SW 1271 (cell line): ENCODE data around the gene SKIDA1.
A peak's percentile ranks its signal among the peaks of the same experiment; 100 is the strongest.

ENCODE experiments used
- DNase-seq, 2 experiments: peaks; one replicate each; lab custom pipeline; 2025; lab: John Stamatoyannopoulos, UW

Gene SKIDA1

DNA sequence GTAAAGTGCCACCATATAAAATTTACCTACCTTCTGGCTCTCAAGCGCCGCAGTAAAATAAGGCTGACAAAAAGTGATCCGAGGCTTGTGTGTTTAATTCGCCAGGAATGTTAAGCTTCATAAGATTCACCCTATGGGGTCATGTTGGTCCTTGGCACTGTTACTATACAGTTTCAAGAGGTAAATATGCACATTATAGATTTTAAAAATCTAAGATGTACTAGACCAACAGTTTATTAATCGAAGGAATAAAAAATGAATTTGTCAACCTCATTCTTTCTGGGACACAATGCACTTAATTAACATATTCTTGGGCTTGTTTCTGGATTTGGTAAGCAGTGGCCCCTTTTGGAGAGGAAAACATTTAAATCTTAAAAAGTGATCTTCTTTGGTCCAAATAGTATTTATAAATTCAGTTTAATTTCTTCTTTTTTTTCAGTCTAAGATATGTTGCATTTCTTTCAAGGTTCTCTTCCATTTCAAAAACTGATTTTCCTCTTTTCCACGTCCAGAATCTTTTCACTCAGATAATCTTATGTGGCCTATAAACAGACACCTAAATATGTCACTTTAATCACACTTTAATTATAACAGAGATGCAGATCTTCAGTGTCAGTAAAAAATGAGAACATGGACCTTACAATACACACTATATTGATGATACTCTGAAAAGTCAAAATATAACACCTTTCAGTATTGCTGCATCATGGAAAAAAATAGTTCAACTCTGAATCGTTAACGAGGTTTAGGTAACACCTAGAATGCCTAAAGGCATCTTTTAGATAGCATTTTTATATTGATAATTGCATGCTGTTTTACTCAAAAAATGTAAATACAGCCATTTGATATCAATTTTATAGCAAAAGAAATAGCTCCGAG lies 3.8 kb upstream of the SKIDA1 start:
- no peak for DNase-seq

DNA sequence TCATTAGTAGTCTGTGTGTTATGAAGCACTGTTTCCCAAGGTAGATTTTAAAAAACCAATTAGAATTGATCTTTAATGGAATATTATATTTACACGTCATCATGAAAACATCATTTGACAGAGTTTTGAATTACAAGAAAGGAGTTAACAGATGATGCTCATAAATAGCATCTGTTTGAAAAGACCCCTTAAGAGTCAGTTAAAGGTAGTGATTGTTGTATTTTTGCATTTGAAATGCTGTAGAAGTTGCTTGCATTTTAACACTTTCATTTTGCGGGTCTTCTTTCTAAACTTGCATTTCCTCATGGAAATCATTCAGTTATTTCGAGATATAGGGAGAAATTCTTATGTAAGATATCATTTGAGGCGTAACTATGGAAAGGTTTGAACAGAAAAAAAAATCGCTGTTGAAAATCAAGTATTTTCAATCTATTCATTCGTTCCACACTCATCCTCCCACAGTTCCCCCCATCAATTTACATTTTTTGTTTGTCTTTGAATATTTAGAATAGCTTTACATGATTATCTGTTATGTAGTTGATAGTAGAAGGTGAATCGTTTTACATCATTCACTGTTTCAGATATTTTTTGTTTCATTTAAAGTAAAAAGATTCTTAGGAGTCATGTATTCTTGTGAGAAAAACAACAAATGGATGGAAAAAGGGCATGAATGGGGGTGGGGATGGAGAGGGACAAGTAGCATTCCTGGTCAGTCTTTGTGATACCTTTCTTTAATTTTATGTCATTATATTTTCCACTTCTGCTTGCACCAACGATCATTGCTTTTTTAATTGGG lies 3.0 kb upstream of the SKIDA1 start:
- no peak for DNase-seq

DNA sequence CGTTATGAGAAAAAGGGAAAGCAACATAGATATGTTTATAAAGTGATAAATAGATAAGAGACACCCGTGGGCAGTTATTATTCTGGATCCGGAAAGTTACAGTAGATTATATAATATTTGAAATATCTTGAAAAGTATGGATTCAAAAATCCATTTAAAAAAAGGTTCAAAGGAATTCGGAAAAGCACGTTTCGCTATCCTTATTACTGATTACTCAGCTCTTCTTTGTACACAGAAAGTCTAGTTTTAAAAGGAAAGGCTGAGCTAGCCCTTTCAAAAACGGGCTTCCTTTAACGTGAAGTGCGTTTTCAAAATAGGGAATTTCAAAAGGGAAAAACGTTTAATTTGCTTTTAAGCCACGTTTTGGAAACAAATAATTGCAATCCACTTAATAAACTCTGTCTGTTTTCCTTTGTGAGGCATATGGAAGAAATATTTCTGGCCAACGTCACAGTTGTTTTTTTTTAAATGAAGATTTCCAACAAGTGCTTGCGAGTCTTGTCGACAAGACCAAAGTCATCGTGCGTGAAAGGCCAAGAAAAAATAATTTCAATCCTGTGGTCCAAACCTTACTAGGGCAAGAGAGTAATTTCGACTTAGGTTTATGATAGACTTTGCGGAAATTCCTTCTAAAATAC lies 2.2 kb upstream of the SKIDA1 start:
- DNase-seq: no peak

DNA sequence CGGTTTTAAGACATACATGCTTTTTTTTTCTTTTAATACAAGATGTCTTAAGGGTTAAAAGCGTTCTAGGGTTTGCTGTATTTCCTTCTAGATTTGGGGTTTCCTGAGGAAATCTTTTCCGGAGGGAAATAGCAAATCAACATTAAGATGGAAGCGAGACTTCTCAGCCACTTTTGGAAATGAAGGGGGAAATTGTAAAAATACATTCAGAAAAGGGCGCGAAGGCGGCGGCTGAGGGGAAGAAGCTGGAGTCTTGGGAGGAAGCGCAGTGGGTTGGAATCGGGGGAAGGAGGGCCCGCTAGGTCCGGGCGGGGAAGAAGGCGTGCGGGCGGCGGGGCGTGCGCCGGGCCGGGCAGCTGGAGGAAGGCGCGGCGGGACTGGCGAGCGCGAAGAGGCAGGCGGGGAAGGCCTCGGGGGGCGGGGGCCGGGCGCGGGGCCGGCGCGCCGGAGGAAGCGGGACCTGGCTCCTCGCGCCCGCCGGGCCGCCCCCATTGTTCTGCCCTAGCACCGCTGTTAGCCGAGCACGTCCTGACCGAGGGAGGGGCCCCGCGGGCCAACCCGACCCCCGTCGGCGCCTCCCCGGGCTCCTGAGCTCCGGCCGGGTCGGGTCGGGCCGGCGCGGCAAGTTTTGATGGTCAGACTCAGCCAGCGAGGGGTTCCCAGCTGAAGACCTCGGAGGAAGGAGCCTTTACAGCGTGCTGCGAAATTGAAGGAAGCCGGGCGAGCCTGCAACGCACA lies 1.5 kb upstream of the SKIDA1 start:
- DNase-seq: peak in 1 of 2 experiments; percentile 38

DNA sequence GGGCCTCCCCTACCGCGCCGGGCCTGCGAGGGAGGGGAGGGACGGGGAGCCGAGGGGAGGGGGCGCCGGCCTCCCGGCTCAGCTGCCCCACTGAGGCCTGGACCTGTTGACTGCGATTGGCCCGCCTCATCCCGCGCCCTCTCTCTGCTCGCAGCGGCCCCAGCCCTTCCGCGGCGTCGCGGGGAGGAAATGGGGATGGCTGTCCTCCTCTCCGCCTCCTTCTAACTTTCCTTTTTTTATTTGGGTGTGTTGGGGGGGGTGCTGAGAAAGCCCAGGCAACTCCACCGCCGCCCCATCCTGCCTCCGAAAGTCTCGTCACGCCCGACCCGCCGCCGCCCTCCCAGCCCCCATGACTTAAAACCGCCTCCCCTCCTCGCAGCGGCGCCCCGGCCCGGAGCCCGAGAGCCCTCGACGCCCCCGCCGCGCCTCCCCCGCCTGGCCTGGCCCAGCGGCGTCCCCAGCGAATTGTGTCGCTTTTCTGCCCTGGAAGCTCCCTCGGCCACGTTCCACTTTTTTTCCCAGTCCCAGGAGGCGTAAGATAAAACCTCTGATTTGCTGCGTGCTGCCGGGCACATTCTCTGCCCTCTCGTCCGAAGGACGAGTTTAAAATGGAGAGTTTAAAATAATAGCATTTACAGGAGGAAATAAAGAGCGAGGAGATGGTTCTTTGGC lies 842 bp upstream of the SKIDA1 start:
- peak in 1 of 2 experiments; percentile 38 for DNase-seq

DNA sequence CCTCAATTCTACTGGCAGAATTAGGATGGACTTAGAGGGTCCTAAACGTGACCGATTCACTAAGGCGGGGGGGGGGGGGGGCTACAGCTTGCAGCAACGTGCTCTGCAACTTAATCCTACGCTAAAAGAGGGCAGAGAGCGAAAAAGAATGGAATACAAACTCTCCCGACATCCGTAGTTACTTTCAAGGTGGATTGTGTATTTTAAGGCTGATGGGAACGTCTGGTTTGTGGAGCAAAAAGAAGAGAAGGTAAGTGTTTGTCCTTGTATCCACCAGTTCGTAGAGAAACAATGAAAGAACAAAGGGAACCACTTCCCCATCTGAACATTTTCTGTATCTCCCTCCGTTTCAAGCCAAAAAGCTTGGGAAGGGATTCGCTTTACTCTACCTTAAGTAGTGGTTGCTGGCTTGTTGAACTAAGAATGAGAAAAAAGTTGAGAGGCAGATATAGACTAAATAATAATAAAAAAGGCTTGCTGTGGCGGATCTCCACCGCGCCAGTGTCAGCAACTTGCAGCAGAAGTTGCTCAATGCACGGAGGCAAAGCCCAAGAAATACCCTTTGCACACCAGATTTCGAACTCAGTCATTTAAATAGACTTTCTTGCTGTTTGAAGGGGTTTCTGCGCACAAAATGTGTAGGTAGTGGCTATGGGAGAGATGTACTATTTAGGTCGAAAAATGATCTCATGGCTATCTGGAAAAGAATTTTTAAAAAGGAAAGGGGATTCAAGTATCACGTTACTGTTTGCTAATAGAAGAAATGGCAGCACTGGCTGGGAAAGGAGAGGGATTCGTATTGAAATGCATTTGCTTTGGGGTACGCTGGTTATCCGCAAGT lies 736 bp downstream of the SKIDA1 start:
- DNase-seq: no peak

DNA sequence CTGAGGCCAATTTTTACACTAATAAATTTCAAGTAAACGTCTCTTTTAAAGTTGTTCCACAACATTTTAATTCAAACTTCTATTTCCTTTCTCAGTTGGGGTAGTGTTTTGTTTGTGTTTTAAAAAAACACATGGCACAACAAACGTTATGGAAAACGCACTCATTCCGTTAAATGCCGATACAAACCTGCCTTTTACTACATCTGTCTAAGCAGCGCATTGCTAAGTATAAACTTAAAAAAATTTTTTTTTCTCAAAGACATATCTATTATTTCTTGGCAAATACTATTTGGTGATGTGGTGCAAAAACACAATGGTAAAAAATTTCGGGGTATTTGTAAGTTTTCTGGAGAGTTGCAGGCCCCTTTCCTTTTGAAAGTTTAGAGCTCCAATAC lies 1.4 kb downstream of the SKIDA1 start:
- no peak for DNase-seq

DNA sequence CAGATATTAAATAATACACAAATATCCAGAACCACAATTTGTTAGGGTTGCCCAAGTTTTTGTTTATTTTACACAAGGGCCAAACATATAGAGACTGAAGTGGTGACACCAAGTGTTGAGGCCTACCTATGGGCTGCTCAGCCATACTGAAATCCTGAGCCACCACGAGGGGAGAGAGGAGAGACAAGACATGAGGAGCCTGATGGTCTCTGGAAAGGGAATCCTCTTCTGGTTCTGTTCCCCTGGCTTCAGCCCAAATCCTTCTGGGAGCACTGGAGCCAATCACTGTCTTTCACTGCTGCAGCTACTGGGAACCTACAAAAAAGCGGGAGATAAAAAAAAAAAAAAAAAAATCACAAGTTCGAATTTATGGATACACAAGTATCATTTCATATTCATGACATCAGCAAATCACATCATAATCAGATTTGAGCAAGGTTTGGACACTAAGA lies 1.9 kb downstream of the SKIDA1 start:
- DNase-seq: no peak

DNA sequence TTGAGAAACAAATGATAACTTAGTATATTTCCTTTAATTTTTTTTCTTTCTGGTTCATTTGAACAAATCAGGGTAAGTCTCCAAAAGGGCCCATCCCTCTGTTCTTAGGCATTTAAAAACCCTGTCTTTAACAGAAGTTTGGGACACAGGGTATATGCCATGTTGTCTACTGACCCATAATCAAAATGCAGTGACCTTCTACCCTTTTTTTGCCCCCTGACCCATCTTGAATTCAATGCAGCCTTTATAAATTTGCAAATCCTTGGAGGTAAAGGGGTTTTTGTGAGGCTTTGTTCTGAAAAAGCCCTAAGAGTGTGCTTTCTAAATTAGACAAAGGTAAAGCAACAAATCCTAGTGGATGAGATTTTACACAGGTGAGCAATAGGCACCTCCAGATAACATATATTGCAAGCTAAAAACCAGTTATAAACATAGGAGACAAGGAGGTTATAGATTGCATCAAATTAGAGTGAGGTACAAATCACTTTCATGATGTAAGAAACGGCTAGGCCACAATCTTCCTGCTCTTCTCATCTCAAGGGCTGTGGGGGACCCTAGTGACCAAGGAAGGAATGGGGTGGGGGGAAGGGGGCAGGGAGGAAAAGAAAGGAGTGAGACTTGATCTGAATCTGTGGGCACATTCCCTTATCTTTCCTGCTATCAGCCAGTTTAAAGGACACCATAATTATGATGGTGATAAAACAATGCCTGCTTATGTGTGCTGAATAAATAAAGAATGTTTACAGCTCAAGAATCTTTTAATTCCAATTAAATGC lies 2.7 kb downstream of the SKIDA1 start:
- no peak for DNase-seq

DNA sequence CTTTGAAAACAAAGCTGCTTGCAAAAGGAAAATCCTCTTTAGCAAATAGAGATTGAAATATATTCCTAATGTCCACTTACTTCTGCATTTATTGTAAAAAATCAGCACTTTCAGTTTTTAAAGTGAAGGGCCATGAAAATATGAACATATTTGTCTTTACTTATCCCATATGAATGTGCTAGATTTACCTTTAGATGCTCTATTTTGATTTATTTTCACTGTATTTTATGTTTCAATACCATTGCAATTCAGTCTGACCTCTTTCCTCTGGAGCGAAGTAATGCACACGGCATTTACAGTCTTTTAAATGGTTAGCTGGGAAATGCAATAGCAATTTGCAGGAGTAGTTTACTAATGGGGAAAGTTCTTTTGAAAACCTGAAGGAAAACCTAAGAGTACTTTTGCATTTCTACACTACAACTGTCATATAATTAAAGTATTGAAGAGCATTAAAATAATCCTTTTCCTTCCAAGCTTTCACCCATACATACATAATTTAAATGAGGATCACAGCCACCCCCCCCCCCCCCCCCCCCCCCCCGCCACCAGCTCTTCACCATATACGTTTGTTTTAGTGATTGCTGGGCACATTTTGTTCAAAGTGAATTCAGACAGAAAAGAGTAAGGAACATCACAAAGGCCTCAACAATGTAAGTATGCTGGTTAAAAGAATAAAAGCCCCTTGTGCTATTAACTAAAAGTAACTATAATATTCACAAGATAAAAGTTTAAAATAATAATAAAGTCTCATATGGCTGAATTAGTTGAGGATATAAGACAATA lies 3.5 kb downstream of the SKIDA1 start:
- DNase-seq: no peak

DNA sequence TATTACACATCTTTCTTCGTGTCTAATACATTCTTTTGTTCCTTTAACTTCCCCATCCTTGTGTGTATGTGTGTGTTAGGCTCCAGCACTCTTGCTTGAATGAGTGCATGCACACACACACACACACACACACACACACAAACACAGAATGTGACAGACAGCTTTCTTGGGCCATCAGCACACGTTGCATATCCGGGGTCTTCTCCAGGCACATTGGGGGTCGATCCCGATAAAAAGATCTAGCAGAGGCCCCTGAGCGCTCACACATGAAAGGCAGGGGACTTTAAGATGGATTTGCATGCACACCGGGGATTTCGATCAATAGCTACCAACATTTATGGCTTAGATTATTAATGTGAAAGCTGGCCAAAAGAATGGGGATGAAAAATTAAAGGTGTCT lies 4.5 kb downstream of the SKIDA1 start:
- no peak for DNase-seq

DNA sequence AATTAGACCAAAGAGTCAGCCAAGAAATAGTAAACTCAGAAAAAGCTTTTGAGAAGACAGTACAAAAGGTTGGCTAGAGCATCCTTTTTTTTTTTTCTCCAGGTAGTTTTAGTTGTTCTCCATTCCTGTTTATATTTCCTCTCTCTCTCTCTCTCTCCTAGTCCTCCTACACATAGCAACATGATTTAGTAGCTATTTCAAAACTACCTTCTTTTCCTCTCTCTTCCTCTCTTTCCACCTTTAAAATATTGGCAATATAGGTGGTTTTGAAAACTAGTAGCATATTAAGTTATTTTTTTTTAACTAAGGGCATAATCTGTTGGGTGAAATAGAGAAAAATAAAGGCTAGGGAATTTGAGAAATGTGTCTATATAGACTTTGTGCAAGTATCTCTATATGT lies 5.0 kb downstream of the SKIDA1 start:
- no peak for DNase-seq

DNA sequence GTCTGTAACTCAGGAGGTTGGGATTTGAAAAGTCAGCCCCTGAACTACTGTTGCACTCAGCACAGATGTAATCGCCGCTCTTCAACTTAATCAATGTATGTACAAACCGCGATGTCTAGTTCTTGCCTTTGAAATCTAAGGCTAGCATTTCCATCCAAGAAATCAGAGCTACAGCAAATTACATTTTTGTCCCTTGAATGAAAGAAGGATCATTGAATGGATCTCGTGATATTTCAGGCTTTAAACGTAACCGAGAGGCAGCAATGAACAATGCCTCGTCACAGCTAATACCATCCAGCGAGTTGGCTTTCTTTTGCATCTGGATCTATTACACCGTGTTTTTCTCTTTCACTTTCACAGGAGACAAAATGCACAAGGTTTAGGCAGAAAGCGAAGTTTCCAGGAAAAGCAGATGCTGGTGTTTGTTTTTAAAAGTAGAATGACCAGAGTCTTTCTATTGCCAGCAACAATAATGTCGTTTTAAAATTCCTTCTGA lies 5.5 kb downstream of the SKIDA1 start:
- DNase-seq: no peak

DNA sequence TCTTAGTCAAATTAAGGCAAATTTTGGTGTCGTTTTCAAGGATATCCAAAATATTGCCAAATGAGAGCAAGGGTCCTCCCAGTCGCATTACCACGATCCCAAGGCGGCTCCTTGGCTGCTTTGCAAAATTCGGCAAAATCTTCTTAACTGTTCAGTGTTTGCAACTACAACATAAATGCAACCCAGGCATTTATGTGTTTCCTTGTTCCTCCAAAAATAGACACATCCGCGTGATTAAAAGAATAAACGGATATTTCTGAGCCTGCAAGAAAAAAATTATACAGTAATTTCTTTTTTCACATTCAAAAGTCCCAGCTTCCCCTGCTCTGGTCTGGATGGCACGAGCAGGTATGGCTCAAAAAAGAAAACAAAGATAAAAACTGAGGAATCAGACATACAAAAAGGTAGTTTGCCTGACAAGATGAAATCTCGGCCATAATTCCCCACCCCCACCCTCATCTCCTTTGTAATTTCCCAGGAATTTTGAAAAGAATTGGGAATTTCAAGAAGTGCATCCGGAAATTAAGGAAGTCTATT lies 6.0 kb downstream of the SKIDA1 start:
- no peak for DNase-seq

DNA sequence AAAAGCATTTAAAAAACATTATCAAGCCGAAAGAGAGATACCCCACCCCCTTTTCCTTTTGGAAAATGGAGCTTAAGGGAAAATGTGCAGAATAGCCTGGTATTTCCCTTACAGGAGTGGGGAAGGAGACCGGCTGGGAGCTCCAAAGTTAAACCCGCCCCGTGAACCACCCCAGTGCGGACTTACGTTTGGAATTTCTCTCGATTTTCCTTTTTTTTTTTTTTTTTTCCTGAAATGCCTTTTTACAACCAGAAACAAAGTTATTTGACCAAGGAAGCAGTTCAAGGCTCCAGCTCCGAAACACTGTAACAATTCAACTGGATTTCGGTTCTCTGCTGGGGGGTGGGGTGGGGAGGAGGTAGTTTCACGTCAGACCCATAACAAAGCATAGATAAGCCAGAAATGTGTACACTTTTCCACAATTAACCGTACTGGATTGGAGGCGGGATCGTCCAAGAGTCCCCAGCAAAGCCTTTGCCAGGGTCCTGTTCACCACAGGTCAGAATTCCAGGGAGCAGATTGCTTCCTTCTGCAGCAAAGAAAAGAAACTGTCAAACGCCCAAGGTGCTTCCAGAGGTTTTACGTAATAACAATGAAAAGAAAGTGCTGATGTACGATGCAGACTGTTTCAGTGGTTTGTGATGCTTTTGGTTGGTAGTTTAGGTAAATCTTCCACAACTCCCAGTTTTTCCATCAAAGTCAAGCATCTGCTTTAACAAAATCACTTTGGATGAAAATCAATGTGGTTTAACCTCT lies 6.7 kb downstream of the SKIDA1 start:
- DNase-seq: no peak

DNA sequence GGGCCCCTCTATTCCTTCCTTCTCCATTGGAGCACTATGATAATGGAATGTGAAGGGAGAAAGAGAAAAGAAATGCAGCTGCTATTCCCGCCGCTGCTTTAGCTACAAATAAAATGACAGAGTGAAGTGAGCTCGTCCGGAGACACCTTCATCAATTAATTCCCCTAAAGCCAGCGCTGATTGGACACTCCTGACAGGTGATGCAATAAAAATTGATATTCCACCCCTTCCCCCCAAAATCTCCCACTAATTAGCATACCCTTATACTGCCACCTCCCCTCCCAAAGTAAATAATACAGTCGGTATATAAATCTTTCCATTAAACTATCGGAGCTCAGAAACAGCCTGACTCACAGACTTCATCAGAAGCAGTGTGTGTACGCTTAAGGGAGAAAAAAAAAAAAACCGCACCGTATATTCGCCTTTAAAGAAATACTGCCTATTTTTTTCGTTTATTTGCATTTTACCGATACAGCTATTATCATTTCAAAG lies 7.3 kb downstream of the SKIDA1 start:
- DNase-seq: no peak
